GM19372 (cell line): ENCODE results near the gene KRTAP4-3.
"Not testable (repeated sequence)": the region's sequence is repeated elsewhere in the genome, so short reads cannot be mapped to it uniquely, and the experiment has no call there.

ENCODE experiments used
- ATAC-seq: cut with Tn5 transposase; IDR thresholded peaks from one replicate; pipeline ENCODE4 v1.9.1; 2021; ENCODE audit warnings: mild to moderate bottlenecking, low read depth, moderate library complexity; ENCODE audit not compliant: unreplicated experiment

The KRTAP4-3 gene

GRCh38 chr17:41168121-41168520 is at the start of gene KRTAP4-3:
Gene KRTAP4-3, minus strand, starts transcription at chr17:41168221. Its CDS starts 49 bp downstream, at chr17:41168172.
- ATAC-seq, result no peak

DNA sequence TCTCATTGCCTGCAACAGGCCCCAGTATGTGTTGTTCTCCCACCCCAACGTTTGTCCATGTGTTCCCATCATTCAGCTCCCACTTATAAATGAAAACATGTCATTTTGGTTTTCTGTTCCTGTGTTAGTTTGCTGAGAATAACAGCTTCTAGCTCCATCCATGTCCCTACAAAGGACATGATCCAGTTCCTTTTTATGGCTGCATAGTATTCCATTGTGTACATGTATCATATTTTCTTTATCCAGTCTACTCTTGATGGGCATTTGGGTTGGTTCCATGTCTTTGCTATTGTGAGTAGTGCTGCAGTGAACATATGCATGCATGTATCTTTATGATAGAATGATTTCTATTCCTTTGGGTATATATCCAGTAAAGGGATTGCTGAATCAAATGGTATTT is 47.7 kb upstream of the KRTAP4-3 start:
- no peak for ATAC-seq

DNA sequence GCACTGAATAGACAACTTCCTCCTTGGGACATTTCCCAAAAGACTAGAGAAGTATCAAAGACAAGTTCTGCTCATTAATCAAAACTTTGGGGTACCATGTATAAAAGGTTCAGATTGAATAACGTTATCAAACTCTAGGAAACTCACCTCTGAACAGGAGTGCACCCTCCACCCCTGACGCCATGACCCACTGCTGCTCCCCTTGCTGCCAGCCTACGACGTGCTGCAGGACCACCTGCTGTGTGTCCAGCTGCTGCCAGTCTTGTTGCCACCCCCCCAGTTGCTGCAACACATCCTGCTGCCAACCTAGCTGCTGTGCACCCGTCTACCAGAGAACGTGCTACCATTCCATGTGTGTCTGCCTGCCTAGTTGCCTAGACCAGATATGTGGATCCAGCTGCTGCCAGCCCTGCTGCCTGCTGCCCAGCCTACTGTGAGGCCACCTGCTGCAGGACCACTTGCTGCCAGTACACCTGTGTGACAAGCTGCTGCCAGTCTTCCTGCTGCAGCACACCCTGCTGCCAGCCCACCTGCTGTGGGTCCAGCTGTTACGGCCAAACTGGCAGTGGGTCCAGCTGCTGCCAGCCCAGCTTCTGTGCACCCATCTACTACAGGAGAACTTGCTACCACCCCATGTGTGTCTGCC is 44.6 kb upstream of the KRTAP4-3 start:
- ATAC-seq, result no peak

DNA sequence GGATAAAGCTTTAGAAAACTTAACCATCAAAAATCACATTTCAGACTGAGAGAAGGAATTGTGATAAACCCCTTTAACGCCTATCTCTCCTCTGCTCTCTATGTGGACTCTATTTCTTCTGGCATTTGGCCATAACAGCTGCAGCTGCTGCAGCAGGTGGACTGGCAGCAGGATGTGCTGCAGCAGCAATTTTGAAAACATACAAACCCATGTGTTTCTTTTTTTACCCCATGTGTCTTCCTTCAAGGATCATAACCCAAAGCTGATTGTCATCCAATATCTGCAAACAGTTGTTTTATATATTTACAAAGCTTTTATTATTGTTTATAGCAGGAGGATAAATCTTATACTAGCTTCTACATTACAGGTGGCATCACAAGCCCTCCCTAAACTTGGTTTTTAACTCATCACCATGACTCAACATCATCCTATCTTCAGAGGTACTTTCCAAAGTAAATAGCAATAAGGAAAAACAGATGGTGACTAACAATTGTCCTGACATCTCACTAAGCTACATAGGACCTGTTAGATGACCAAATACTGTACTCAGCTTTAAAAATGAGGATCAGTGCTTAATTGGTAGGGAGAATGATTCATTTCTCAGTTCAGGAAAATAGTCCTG is 43.9 kb upstream of the KRTAP4-3 start:
- ATAC-seq, result no peak

- ATAC-seq, result no peak
These were observed 31.5 kb upstream of the KRTAP4-3 start for GRCh38 chr17:41199421-41200078.

DNA sequence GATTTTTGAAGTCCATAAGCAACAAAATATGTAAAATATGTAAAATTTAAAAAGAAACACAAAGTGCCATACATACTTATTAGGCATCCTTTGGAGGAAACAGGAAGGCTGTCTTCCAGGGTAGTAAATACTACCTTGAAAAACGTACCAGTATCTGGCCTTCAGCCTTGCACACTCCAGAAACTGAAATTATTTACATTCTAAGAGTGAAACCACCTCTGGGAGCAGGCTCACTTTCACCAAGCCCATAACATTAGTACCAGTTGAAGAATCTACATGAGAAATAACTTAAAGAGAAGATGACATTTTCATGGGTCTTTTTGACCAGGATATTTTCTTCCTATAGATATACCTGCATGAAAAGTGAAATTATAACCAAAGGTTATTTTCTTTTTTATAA is 28.0 kb upstream of the KRTAP4-3 start:
- no peak for ATAC-seq

DNA sequence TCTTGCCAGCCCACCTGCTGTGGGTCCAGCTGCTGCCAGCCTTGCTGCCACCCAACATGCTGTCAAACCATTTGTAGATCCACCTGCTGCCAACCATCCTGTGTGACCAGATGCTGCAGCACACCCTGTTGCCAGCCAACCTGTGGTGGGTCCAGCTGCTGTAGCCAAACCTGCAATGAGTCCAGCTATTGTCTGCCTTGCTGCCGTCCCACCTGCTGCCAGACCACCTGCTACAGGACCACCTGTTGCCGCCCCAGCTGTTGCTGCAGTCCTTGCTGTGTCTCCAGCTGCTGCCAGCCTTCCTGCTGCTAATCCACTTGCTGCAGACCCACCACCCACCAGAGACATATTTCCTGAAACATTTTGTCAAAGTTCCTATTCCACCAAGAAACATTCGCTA is 22.3 kb upstream of the KRTAP4-3 start:
- no peak for ATAC-seq

GRCh38 chr17:41189837-41190318 is 21.9 kb upstream of the KRTAP4-3 start, which contains the start of gene KRTAP9-1:
Gene KRTAP9-1, plus strand, starts transcription at chr17:41189887. Its CDS starts 0 bp downstream, at chr17:41189887.
- ATAC-seq, result not testable (repeated sequence)

DNA sequence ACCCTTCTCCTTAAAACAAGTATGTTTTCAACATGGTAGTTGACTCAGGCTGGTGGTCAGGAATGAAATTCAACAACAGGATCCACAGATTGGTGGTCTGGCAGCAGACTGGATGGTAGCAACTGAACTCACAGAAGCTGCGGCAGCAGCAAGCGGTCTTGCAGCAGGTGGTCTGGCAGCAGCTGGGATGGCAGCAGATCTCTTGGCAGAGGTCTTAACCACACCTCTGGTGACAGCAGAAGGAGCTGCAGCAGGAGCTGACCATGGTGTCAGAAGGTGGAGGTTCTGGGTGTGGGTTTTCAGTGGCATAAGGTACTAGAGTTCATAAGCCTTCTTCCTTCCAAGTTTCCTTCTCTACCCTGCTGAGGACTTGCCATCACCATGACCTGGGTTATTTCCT is 18.9 kb upstream of the KRTAP4-3 start:
- ATAC-seq, result no peak

GRCh38 chr17:41185001-41185400 is 17.0 kb upstream of the KRTAP4-3 start:
- no peak for ATAC-seq

DNA sequence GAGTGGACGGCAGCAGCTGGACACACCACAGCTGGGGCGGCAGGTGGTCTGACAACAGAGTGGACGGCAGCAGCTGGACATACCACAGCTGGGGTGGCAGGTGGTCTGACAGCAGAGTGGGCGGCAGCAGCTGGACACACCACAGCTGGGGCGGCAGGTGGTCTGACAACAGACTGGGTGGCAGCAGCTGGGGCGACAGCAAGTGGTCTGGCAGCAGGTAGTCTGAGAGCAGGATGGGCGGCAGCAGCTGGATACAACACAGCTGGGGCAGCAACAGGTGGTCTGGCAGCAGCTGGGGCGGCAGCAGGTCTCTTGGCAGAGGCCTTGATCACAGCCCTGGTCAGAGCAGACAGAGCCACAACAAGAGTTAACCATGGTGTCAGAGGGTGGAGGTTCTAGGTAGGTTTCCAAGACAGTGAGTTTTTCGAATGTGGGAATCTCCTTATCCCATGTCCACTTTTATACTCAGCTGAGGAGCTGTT is 16.5 kb upstream of the KRTAP4-3 start, which contains the start of gene KRTAP4-1:
KRTAP4-1 (minus strand) TSS at position 432 of the 482 bp plus-strand sequence; CDS start at position 375, 57 bp downstream.
- no peak for ATAC-seq

- no peak for ATAC-seq
These were observed 11.0 kb upstream of the KRTAP4-3 start for GRCh38 chr17:41178843-41179616.

DNA sequence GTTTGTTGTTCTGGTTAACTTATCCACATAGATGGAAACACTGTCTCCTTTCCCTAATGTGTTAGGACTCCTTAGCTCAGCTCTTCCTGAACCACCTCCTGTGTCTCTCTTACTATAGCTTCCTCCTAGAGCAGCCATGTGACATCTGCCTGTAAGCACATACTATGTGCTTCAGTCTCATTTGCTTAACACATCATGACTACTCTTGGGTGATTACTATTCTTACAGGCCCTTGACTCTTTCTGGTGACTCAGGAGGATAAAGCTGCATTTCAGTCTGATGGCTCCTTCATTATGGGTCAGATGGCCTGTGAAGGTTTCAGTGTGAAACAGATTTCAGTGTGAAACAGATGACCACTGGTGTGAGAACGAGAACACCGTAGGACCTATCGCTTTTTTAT is 10.3 kb upstream of the KRTAP4-3 start:
- no peak for ATAC-seq

DNA sequence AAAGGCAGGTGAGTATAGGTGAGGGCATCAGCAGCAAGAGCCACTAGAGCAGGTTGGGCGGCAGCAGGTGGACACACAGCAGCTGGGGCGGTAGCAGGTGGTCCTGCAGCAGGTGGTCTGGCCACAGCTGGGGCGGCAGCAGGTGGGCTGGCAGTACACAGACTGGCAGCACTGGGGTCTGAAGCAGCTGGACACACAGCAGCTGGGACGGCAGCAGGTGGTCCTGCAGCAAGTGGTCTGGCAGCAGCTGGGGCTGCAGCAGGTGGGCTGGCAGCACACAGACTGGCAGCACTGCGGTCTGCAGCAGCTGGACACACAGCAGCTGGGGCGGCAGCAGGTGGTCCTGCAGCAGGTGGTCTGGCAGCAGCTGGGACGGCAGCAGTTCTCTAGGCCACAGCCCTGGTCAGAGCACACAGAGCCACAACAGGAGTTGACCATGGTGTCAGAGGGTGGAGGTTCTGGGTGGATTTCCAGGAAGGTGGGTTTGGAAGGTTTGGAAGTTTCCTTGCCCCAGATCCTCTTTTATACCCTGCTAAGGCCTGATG is 9.8 kb upstream of the KRTAP4-3 start, which contains the start of gene KRTAP4-2:
KRTAP4-2 (minus strand) TSS at position 495 of the 545 bp plus-strand sequence; CDS start at position 438, 57 bp downstream.
- no peak for ATAC-seq

GRCh38 chr17:41176744-41177387 is 8.8 kb upstream of the KRTAP4-3 start:
- no peak for ATAC-seq

GRCh38 chr17:41171886-41172285 is 3.9 kb upstream of the KRTAP4-3 start:
- no peak for ATAC-seq

DNA sequence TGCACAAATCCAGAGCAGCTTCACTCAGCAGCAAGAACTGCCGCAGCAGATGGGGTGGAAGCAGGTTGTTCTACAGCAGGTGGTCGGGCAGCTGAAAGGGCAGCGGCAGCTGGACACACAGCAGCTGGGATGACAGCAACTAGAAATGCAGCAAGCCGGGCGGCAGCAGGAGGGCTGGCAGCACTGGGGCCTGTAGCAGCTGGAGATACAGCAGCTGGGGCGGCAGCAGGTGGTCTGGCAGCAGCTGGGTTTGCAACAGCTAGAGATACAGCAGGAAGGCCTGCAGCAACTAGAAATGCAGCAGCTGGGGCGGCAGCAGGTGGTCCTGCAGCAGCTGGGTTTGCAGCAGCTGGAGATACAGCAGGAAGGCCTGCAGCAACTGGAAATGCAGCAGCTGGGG is 460 bp downstream of the KRTAP4-3 start:
- no peak for ATAC-seq

DNA sequence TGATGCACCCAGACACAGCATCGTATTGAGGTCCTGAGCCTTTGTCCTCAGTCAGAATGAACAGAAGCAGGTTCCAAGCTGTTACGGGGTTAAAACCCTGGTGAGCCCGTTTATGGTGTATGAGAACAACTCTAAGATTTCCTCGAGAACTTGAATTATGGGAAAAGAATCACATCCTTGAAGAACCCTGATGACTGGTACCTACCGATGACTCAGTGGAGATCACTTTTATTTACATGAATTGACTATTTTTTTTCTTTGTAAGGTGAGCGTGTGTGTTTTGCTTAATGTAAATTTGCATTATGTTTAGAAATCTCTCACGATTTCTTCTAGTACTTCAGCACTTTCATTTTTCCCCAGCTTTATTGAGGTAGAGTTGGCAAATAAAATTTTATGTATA is 4.2 kb downstream of the KRTAP4-3 start:
- ATAC-seq, result no peak

- no peak for ATAC-seq
These were observed 7.4 kb downstream of the KRTAP4-3 start, which contains the start of gene KRTAP4-4 for GRCh38 chr17:41160648-41161047. Gene KRTAP4-4, minus strand, starts transcription at chr17:41160748. Its CDS starts 57 bp downstream, at chr17:41160691.
